Glomerular visceral epithelial cell (primary cell): ENCODE results near the gene RGS17.

Source experiments
- DNase-seq: peaks from one replicate; pipeline ENCODE4 v3.0.0-alpha.2; 2016; ENCODE audit errors: extremely low spot score

Gene RGS17

DNA sequence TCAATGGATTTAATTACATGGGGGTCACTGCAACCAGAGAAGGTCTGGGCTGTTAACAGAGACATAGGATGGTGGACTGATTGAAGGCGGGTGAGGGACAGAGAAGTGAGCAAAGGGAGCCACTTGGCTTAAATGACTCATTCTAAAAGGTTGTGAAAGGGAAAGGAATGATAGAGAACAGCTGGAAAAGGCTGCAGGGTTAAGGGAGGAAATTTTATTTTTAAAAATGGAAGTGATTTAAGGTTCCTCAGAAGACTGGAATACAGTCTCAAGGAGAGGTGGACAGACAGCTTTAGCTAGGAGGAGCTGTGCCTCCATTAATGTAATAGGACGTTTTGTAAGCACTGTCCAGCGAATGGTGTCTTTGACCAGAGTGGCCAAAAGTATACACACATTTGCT is 46.7 kb downstream of the RGS17 start:
- no peak for DNase-seq

DNA sequence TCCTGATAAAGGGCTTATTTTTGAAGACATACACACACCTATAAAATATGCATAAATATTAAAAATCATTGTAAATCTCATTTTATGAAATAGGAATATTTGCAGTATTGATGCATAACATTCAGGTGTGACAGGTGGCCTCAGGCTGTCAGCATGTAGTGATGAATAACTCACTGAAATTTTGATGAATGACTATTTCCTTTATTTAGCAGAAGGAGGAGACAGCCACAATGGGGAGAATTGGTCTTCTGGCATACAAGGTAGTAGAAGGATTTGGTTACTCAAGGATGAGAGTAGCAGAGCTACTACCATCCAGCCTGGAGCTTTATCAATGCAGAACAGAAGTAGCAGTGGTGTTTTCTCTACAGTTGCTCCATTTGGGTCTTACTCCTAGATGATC is 47.2 kb downstream of the RGS17 start:
- DNase-seq = no peak

DNA sequence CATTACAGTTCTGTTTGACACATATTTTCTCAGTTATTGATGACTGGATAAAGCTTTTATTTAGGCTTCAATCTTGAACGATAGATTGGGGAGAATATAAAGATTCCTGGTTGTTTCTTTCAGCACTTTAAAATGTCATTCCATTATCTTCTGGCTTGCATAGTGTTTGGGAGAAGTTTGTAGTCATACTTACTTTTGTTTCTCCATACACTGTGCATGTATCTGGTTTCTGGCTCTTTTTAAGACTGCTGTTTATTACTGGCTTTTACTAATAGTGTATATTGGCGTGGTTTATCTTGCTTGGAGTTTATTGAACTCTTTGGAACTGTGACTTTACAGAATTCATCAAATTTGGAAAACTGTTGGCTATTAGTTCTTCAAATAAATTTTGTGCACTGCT is 49.2 kb downstream of the RGS17 start:
- DNase-seq = no peak

DNA sequence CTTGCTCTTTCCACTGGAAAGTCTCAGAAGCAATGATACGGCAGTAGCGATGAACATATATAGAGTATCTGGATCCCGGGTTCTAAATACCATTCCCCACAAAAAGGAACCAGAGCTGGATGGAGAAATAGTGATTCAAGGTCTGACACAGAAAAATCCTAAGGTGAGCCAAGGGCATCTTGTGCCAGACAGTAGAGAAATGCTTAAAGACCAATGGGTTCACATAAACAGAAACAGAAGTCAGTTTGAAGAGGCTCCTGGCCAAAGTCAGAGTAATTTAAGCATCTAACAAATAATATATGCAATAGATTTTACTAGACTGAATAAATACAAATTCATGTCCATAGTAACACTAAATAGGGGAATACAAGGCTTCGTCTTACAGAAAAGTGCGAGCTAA is 54.7 kb downstream of the RGS17 start:
- no peak for DNase-seq

DNA sequence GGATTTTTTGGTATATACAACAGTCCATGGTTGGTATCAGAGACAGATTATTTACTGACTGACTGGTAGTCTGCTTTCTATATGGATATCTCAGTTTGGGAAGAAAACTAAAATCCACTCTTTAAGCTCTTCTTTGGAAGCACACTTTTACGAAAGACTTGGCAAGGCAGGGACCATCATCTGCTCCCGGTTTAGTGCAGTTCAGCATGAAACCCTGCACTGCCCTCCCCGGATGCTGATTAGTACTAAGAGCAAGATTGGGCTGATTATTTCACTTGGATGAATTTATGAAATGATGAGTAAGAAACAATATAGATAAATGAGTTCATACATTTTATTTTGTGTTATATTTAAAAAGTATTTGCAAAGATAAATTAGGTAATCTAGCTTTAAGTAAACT is 56.3 kb downstream of the RGS17 start:
- no peak for DNase-seq

DNA sequence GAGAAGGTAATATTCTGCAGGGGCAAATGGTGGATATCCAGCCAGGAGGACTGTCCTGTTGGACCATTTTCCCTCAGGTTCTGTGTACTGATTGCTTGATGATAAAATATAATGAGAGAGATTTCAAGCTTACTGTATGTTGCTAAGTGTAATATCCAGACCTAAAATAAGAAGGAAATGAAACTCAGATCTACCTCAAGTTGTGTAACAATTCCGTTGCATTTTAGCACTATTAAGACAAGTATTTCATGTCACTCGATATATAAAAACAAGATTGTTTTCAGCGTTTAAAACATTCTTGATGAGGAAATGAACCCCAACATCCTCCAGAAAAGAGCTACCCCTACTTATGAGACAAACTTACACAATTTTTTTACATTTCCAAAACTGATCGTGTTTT is 57.2 kb downstream of the RGS17 start:
- DNase-seq = no peak

DNA sequence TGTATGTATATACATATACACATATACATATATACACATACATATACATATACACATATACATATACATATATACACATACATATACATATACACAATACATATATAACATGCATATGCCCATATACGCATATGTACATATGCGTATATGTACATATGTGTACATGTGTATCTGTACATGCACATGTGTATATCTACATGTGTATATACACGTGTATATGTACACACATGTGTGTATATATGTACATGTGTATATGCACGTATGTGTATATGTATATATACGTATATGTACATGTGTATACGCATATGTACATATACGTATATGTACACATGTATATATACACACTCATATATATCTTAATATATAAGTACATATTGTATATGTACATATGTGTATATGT is 60.3 kb downstream of the RGS17 start:
- no peak for DNase-seq

DNA sequence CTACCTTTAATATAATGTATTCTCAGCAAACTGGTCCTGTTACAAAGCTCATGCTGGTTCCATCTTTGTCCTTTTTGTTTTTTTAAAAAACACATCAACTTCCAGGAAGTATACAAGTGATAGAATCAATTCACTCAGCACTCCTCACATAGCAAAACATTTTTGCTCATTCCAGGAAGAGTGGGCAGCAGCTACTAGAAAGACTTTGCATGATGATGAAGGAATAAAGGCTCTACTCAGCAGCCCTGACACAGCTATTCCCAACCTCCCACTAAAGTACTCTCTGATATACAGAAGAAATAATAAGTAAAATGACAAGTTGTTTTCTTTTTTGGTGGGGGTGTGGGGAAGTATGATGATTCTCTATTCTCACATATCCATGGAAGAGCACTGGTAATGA is 61.2 kb downstream of the RGS17 start:
- no peak for DNase-seq

DNA sequence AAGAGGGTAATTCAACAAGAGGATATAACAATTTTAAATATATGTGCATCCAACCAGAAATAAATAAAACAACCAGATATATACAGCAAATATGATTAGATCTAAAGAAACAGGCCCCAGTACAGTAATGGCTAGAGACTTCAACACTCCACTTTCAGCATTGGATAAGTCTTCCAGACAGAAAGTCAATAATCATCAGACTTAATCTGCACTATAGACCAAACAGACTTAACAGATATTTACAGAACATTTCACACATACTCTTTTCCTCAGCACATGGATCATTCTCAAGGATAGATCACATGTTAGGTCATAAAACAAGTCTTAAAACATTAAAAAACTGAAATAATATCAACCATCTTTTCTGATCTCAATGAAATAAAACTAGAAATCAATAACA is 65.9 kb downstream of the RGS17 start:
- no peak for DNase-seq

DNA sequence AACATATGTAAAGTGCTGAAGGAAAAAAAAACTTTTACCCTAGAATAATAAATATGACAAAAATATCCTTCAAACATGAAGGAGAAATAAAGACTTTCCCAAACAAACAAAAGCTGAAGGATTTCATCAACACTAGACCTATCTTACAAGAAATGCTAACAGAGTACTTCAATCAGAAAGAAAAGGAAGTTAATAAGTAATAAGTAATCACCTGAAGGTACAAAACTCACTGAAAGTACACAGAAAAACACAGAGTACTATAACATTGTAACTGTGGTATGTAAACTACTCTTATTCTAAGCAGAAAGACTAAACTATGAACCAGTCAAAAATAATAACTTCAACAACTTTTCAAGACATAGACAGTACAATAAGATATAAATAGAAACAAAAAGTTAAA is 67.1 kb downstream of the RGS17 start:
- no peak for DNase-seq

DNA sequence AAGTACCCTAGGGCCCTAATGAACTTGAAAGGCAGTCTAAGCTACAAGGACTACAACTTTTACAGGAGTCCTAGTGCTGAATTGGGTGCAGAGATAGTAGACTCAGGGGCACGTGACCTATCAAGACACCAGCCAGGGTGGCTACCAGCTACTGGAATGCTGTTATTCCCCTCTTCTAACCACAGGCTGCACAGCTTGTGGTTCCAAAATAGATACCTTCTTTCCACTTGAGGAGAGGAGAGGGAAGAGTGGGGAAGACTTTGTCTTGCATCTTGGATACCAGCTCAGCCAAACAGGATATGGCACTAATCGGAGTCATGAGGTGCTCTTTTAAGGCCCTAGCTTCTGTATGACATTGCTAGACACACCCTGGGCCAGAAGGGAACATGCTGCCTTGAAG is 68.6 kb downstream of the RGS17 start:
- no peak for DNase-seq

DNA sequence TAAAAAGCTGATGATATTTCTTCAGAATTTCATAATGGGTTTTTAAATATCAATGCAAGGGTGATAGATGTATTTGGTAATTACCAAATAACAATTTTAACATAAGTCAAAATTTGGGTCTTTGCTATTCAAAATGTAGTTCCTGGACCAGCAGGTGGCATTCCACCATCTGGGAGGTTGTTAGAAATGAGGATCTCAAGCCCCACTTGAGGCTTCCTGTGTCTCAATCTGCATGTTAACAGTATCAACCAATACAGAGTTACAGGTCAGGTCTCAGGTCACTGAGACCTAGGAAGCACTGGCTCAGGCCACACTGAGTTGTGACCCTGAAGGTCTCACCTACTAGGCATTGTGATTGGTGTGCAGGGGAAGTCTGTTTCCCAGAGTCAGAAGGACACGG is 71.3 kb downstream of the RGS17 start:
- DNase-seq = no peak

DNA sequence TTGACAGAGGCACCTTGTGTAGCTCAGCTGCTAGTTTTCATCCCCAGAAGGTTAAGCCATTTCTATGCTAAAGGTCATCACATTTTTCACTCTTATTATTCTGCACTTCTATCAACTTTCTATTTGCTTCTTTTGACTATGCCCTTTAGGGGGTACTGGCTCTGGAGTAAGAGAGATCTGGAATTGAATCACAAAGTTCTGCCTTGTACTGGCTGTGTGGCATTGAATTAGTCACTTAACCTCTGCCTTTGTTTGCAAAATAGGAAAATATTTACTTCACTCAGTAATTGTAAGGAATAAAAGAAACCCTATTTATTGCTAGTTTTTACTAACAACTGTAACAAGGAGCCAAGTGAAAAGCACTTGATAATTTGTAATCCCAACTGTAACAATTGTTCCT is 71.8 kb downstream of the RGS17 start:
- DNase-seq = no peak

DNA sequence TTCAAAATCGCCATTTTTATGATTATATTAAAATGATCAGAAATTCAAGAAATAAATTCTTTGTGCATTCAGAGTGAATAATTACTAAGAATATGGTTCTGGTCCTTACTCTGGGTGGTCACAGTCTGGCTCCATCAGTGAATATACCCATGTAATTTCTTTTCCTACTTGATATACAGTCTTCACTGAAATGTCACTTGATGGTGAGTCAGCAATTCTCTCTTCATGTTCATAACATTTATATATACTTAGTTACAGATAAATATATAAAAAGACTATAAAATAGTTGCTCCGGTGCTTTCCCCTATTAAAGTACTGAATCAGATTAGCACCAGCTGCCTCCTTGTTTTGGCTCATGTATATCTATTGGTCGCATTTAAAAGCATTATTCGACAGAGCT is 72.2 kb downstream of the RGS17 start:
- no peak for DNase-seq

DNA sequence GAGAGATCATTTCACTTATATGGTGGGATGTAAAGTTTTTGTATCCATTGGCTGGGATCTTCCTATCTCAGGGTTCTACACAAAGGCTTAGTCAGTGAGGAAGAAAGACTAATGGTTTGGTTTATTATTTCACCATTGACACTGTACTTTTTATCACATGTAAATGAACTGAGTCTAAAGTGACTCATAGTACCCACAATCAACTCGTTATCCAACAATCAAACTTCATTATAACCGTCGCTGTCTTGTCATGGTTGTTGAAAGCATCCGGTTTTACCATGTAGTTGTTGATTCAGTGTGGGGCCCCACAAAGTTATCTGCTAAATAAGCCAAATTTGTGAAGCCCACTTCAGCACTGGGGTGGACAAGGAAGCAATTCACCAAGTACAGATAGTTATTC is 72.8 kb downstream of the RGS17 start:
- no peak for DNase-seq

DNA sequence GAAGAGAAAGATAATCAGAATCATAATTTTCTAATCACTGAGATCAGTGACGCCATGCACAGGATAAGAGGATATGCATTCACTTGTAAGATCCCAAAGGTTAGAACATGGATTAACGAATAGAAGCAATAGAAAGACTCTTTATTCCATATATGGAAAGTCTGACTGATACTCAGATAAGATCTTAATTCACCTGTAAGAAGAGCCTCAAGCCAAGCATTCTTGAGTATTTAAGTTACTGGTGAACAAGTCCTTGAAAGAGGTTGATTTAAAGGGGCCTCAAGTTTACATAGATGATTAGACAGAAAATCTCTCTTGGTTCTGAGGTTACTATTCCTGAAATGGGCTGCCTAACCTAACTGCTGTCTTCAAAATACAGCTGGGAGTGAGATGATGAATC is 74.8 kb downstream of the RGS17 start:
- no peak for DNase-seq

DNA sequence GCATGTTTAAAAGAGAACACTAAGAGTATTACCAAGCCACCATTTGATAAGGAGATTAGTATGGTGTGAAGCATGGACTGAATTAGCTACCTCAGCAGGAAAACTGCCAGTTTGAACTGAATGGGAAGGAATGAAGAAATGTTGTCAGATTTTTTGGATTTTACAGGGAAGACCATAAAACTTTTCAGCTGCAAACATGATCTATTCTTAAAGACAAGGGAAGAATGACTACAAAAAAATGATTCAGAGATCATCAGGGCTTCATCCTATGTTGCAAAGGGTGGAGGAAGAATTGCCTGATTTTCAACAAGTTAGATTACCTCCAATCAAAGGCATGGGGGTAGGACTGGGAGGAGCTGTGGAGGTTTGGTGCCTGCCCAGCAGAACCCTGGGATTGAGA is 79.3 kb downstream of the RGS17 start:
- no peak for DNase-seq

DNA sequence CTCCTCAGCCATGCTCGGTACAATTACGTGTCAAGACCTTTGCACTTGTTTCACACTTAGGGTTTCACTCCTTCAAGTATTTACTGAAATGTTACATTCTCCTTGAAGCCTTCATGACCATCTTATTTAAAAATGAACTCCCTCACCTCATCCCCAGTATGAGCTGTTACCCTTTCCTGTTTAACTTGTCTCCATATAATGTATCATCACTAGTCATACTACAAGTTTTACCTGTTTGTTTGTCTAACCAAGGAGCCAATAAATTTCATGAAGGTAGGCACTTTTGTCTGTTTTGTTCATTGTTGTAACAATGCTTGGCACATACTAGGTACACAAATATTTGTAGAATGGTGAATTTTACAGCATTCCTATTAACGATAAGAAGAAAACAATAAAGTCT is 82.5 kb downstream of the RGS17 start:
- no peak for DNase-seq

DNA sequence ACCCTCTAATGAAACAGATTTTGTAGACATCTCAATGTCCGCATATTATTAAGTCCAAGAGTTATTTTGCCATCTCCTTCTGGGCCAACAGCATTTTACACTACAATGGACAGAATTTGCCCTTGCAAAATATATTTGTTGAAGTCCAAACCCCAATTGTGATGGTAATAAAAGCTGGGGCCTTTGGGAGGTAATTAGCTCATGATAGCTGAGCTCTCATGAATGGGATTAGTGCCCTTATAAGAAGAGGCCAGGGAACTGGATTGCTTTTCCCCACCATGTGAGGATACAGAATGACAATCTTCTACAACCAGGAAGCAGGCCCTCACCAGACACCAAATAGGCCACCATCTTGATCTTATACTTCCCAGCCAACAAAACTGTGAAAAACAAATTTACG is 83.7 kb downstream of the RGS17 start:
- no peak for DNase-seq

DNA sequence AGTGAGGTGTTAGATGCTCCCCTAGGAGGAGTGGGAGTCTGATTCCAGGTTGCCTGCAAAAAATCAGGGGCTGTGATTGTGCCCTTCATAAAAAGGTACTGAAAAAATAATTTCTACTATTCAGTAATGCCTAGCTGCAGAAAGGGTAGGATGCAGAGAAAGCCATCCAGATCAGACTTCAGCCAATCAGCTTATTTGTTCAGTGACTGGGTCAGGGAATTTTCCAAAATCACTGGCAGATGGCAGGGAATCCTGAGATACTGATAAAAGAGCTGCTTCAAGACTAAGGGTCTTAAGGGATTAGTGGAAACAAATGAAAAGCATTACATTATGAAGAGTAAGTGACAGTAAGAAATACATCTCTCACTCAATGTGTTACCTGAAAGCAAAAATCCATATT is 85.8 kb downstream of the RGS17 start:
- no peak for DNase-seq

DNA sequence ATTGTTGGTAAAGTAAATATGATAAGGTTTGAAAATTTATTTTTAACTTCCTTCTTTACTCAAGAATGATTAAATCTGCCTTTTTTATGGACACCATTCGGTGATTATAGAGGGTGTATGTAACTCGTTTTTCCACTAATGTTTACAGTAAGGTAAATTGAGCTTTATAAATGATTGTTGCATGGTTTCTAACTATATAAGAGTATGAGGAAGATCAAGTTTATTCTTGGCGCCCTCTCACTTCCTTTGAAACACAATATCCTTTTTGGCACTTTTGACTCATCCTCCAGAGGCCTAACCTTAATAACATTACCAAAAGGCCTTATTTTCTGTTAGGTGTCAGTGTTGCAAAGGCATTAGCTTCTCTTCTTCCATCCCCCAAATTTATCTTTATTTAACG is 86.8 kb downstream of the RGS17 start:
- no peak for DNase-seq

DNA sequence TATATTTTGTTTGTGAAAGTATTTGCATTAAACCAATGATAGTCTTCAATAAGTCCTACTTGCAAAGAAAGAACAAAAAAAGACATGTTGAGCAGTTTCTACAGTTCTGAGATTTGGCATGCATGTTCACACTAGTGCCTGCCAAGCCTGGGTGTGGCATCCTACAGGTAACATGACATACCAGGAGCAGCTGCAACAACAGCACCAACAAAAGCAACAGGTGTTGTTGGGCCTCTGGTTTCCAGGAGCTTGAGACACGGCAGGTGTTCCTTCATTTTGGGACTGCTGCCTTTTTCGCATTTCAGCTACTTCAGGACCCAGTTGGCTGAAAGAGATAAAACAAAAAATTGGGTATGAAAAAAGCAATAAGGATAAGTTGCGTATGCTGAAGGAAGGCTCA is 87.4 kb downstream of the RGS17 start:
- no peak for DNase-seq

DNA sequence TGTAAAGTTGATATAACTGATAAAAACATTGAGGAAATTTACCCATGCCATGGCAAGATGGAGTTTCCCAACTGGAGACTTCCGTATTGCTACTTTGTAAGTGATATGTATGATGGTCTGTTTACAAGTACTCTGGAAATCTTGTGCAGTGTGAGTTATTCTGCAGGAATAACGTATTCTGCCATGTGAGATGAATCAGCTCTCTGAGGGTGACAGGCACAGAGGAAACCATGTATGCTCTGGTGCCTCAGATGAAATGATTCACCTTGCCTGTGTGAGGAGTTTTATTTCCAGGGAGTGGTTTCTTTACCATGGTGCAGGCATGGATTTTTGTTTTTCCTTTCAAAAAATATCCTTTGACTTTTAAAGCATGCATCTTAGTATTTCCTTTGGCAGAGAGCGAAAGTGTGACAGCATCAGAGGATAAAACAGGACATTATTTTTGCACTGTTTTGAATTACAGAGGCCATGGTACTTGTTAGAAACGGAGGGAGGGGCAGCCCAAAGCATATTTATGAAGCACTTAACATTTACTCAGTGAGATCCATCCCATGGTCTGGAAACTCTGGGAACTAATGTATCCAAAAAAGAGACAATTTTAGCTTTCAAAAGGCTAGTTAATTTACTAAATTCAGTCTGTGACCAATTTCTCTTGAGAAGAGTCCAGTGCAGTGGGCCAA is 92.6 kb downstream of the RGS17 start:
- DNase-seq = peak; percentile 44

DNA sequence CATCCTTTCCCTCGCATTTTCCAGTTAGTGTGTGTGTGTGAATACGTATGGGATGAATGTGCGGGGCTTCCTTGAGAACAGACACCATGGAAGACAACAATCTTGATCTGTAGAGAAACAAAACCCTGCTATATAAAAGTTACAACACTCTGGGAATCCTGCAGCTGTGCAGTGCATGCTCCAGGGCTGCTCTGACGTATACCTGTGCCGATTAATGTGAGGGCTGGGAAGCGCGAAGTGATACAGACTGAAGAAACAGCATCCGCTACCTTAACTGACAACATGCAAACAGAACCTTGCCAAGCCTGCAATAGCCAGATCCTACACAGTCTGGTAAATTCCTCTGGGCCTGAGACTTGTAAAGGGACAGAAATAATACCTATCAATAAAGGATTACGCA is 96.9 kb downstream of the RGS17 start:
- no peak for DNase-seq
